Tibial nerve (tissue), 3 donors: ENCODE results near the gene SPRY4.

Source experiments
- POLR2A ChIP-seq, 2 donors: fragments of 450-650 bp; IDR thresholded peaks; one replicate each; pipeline ENCODE4 v1.6.1; 2017; ENCODE audit warnings: antibody characterized with exemption in 2 of 2, mild to moderate bottlenecking in 2 of 2, moderate library complexity in 2 of 2
- TF ChIP-seq, protein P1 (sequence below), 5 experiments: fragments of 200-600 bp in 3 of 5; fragments of 450-650 bp in 2 of 5; sonication (generic) in 3 of 5; IDR thresholded peaks; one replicate each; pipeline ENCODE4 v1.5.1; 2016 to 2019; ENCODE audit warnings: antibody characterized with exemption in 5 of 5, mild to moderate bottlenecking in 3 of 5, moderate library complexity in 2 of 5

GRCh38 chr5:142334538-142334937 lies 9.7 kb upstream of the SPRY4 start:
- TF ChIP-seq, protein P1, sequence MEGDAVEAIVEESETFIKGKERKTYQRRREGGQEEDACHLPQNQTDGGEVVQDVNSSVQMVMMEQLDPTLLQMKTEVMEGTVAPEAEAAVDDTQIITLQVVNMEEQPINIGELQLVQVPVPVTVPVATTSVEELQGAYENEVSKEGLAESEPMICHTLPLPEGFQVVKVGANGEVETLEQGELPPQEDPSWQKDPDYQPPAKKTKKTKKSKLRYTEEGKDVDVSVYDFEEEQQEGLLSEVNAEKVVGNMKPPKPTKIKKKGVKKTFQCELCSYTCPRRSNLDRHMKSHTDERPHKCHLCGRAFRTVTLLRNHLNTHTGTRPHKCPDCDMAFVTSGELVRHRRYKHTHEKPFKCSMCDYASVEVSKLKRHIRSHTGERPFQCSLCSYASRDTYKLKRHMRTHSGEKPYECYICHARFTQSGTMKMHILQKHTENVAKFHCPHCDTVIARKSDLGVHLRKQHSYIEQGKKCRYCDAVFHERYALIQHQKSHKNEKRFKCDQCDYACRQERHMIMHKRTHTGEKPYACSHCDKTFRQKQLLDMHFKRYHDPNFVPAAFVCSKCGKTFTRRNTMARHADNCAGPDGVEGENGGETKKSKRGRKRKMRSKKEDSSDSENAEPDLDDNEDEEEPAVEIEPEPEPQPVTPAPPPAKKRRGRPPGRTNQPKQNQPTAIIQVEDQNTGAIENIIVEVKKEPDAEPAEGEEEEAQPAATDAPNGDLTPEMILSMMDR (IDR thresholded peaks at IDR 0.05), result no peak
- no peak for TF ChIP-seq POLR2A (IDR thresholded peaks at IDR 0.05)
